ENCODE results near the gene SH3PXD2B. TPM values are rescaled to one million over a fixed set of nuclear protein-coding genes. Genes with fewer than 3 reads are reported as not detected.
"Not testable (repeated sequence)": the region's sequence is repeated elsewhere in the genome, so short reads cannot be mapped to it uniquely, and the experiment has no call there.

SH3PXD2B gene
- polyA plus RNA-seq, 1 donor, result 33.0 TPM

DNA sequence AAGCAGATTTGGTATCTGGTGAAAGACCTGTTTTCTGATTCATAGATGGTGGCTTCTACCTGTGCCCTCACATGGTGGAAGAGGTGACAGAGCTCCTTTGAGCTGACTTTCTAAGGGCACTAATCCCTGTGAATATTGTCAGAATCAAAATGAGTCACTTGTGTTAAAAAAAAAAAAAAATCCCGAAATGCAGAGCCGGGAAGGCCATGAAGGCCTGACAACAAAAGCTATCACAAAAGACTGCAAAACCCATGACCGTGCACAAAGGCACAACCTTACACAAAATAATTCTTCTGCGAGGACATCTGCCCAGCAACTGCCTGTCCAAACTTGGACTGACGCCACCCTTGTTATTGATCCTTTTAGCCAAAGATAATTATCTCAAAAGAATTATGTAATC, 151.2 kb downstream of the SH3PXD2B start:
- DNase-seq, result no peak

DNA sequence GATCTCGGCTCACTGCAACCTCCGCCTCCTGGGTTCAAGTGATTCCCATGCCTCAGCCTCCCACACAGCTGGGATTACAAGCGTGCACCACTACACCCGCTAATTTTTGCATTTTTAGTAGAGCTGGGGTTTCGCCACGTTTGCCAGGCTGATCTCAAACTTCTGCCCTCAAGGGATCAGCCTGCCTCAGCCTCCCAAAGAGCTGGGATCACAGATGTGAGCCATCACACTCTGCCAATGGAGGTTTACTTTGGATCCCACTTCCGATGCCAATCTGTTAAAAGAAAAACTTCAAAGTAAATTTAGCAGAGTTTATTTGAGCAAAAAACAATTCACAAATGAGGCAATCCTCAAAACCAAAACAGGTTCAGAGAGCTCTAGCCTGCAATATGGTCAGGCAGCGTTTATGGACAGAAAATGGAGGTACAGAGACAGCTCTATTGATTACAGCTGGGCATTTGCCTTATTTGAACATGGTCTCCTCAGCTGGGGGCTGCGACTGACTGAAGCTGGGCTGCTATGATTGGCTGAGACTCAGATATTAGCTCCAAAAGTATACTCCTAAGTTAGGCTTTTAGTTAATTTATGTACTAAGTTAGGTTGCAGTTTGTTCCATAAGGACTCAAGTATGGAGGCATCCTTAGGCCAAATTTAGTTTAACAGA, 152.1 kb downstream of the SH3PXD2B start:
- DNase-seq, result no peak

DNA sequence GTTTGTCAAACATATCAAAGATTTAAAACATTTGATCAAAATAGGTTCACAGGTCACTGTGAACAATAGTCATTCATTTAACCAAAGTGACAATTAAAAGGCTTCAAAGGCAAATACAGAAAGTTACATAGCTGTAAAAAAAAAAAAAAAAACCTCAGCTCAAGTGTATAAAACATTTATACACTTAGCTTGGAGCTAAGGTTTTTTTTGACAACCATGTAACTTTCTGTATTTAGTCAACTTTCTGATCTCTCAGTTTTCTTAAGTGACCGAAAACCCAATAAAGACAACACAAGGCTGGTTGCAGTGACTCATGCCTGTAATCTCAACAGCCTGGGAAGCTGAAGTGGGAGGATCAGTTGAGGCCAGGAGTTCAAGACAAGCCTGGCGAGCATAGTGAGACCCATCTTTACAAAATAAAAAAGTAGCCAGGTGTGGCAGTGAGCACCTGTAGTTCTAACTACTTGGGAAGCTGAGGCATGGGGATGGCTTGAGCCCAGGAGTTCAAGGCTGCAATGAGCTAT, 154.3 kb downstream of the SH3PXD2B start:
- DNase-seq, result no peak

DNA sequence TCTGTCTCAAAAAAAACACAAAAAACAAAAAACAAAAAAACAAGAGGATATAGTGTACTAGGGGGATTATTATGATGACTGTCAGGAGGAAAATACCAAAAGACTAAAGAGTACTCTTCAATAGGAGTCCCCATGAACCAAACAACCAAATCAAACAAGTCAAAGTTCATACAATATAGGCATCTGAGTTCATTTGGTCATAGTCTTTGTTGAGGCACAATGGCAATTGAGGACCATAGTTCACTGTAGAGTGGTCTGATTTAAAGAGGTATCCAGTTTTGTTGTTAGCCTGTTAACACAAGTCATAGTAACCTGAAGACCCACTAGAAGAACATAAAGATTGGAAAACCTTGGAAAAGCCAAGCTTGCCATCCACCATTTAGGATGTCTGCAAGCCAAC, 159.5 kb downstream of the SH3PXD2B start:
- no peak for DNase-seq

DNA sequence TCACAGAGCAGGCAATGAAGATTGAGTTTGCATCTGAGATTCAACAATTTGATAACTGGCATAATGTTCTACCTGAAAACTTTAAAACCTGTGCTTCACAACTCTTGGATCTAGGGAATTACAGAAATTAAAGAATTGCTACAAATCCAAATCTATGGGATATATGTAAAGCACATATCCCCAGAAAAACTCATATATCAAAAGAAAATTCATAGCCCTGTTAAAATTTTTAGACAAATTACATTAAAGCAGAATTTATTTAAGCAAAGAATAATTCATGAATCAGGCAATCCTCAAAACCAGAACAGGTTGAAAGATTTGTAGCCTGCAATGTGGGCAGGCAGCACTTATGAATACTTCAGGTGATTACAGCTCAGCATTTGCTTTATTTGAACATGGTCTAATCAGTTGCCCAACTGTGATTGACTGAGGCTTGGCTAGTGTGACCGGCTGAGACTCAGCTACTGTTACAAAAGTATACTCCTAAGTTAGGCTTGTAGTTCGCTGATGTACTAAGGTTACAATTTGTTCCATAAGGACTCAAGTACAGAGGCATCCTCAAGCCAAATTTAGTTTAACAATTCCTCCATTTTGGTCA, 160.5 kb downstream of the SH3PXD2B start:
- DNase-seq, result no peak

DNA sequence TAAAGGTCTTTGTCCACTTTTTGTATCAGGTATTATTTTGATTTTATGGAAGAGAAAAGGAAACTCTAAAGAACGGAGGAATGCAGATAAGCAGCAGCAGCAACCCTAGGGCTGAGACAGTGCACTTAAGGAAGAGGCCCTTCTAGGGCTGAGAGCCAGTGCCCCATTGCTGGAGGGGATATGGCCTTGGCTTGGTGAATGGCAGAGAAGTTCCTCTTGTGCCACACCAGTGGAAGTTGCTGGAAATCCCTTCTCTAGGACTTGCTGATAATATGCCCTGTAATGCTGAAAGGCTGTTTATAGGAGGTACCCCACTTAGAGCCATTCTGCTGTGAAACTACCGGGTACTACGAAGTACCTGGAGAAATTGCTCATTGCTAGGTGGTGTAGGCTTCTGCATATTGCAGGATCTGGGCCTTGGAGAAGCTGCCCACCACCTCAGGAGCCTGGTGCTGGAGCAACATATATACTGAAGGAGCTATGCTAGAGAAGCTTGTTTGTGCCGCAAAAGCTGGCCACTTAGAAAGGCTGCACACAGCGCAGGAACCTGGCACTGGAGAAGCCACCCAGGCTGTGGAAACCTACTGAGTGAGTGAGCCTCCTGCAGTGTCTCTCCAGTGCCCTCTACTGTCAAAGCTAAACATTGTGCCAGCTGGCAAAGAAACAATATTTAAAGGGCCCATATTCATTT, 161.1 kb downstream of the SH3PXD2B start:
- peak; percentile 61 for DNase-seq

DNA sequence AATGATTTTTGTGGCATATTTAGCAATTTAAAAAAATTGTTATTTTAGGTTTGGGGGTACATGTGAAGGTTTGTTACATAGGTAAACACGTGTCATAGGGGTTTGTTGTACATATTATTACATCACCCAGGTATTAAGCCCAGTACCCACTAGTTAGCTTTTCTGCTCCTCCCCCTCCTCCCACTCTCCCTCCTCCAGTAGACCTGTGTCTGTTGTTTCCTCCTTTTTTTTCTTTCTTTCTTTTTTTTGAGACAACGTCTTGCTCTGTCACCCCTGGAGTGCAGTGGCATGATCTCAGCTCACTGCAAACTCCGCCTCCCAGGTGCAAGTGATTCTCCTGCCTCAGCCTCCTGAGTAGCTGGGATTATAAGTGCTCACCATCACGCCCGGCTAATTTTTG, 162.5 kb downstream of the SH3PXD2B start:
- DNase-seq, result not testable (repeated sequence)

DNA sequence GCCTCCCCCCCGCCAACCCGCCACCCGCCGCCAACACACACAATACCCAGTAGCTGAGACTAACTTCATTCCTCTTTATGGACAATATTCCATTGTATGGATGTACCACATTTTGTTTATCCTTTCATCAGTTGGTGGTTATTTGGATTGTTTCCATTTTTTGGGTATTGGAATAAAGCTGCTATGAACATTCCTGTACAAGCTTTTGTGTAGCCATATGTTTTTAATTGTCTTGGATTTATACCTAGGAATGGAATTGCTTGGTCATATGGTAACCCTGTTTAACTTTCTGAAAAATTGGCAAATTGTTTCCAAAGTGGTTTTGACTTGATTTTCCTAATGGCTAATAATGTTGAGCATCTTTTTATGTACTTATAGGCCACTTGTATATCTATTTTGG, 165.9 kb downstream of the SH3PXD2B start:
- no peak for DNase-seq

DNA sequence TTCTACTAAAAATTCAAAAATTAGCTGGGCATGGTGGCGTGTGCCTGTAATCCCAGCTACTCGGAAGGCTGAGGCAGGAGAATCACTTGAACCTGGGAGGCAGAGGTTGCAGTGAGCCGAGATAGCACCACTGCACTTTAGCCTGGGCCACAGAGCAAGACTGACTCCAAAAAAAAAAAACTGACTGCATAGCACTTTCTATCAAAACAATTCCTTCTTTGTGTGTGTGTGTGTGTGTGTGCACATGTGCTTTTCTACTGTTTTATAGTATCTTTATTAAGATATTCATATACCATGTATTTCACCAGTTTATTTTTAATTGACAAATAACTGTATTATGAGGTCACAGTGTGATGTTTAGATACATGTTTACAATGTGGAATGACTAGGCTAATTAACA, 167.2 kb downstream of the SH3PXD2B start:
- DNase-seq, result not testable (repeated sequence)

DNA sequence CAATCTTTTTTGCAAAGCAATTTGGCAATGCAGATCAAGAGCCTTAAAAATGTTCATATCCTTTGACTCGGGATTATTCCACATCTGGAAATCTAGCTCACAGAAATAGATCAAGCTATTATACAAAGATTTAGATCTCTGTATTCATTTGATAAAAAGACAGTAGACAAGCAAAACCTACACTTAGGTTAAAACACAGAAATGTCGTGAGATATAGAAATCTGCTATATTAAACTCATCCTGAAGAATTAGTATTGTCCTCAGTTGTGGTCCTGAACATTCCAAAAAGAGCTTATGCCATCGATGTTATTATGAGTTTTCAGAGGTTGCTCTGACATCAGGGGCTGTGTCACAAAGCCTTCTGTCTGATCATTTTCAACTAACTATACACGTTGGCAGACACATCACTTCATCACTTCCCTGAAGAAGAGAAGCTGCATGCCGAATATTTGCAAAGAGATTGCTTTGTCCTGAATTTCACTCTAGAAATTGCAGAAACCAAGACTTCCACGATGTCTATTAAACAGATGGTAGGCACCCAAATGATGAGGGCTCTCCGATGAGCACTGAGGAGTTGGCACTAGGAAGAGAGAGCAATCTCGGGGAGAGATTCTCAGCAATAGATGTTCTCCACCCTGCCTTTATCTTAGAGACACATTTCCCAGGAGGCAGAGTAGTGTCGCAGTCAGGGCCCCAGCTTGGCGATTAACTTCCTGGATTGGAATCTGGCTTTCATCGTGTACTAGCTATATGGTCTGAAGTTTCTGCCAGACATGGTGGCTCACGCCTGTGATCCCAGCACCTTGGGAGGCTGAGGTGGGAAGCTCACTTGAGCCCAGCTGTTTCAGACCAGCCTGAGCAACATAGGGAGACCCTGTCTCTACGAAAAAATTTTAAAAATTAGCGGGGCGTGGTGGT, 168.8 kb downstream of the SH3PXD2B start:
- DNase-seq, result no peak

DNA sequence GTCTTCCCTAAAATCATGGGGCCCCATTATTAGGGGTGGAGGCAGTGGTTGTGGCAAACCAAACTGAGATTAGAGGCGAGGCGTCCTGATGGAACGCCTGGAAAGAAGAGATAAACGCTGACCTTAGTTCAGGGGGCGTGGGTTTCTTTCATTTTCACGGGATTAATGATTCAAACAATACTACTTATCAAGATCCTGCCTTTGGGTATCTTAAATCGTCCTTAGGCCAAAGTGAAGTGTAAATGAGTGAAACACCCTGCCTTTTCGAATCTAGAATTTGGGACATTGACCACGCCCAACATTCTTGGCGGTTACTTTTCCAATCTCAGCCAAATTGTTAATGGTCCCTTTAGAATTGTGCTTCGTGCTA, 169.7 kb downstream of the SH3PXD2B start:
- DNase-seq, result peak; percentile 32

DNA sequence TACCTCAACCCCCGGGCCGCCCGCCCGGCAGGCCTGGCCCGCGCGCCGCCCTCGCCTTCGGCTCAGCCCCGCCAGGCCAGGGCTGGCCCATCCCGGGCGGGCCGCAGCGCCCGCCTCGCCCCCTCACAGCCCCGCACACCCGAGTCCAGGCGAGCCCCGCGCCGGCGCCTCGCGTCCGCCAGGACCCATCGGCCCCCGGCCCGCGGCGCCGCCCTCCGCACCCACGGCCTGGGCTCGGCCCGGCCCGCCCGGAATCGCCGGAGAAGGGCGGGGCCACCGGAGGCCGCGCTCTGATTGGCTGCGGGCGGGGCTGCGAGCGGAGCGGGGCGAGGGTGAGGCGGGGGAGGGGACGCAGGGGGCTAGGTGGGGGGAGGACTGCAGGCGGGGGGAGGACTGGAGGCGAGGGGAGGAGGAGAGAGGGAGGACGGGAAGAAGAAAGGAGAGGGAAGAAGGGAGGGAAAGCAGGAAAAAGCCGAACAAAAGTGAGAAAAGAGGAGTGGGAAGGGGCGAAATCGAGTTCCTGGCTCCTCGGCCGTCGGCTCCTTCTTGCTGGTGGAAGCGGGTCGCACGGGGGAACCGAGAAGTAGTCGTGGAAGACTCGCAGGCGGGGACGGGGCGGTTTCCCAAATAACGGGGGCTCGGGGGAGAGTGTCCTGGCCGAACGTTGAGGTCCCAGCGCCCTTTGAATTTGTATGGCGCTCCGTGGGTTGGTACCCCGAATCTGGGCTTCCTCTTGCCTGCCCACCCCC, 170.3 kb downstream of the SH3PXD2B start:
- peak; percentile 88 for DNase-seq

DNA sequence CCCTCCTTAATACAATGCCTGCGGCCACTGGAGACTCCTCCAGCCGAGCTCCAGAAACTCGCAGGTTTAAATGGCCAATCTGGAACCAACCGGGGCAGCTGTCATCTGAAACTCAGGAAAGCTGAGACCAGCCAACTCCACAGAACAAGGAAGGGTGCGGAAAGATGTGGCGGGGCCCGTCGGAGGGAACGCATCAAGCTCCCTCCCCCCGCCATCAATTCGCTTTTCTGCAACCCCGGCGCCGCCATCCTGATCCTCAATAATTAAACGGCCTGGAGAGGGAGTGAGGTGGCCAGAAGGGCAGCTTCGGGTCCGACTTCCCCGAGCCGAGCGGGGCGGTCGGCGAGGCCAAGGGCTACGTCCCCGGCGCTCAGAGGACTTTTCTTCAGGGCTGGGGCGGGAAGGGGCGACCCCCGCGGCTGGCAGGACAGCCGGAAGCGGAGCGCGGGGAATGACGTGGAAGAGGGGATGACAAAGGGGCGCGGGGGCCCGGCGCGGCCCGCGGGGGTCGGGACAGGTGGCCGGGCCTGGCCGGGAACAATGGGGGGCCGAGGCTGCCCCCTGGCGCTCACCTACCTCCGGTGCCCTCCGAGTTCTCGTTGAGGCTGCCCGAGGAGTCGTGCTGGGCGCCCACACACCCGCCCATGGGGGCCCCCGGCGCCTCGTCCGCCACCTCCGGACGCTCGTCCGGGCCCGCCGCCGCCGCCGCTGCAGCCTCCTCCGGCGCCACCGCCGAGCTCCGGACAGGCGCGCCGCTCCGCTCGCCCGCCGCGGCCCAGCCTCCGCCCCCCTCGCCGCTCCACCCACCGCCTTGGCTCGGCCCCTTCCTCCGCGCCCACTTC, 171.1 kb downstream of the SH3PXD2B start, which contains the start of gene UBTD2:
UBTD2 (minus strand) TSS at position 745 of the 842 bp plus-strand sequence; CDS start at position 646, 99 bp downstream.
- DNase-seq, result peak; percentile 70

DNA sequence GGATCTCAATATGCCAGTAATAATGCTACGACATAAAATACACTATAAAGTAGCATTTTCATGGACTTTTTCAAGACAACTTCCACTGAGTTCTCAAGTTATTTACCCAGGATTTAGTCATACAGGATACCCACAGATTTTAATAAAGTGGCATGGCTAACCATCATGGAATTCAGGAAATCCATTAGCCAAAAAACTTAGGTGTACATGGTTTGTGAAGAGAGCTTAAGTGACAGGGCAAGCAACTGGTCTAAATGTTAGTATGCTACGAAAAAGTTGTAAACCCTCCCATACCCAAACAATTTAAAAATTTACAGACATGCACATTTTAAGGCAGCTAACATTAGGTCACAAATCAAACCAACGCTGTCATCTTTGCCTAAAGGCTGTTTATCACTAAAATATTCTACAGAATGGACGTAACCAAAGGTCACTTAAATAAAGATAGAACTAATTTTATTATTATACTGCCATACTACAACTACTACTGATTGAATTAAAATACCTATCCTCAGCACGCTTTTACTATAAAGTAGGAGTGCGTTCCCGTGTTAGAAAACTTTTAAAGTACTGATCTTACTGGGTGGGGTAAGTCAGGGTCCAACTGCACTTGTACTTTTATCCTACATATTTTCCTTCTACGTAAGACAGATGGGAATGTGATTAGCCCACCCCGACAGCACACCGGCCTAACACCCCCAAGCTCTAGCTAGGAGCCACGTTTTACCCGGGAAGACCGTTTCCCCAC, 171.9 kb downstream of the SH3PXD2B start:
- DNase-seq, result no peak

DNA sequence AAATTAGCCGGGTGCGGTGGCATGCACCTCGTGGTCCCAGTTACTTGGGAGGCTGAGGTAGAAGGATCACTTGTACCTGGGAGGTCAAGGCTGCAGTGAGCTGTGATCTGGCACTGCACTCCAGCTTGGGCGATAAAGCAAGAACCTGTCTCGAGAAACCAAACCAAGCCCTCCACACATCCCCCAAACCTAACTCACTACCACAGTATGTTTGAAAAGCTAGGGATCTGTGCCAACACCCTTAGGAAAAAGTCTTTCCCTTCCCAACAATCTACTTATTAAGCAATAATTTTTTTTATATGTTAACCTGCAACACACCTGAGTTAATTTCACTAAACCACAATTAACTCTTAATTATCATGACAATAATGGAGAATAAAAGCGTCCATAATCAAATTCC, 173.0 kb downstream of the SH3PXD2B start:
- DNase-seq, result no peak

DNA sequence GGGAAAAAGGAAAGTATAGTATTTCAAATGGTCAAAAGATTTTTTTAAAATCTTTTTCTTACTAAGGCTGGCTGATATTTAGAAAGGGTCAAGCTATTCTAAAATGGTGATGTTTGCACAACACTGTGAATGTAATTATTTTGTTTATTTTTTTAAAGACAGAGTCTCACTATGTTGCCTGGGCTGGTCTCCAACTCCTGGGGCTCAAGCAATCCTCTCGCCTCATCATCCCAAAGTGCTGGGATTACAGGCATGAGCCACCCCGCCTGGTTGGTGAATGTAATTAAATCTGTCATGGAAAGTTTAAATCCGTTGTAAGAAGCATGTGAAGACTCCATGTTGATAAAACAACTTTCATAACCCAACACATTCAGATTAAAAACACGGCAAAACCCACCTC, 173.4 kb downstream of the SH3PXD2B start:
- no peak for DNase-seq

DNA sequence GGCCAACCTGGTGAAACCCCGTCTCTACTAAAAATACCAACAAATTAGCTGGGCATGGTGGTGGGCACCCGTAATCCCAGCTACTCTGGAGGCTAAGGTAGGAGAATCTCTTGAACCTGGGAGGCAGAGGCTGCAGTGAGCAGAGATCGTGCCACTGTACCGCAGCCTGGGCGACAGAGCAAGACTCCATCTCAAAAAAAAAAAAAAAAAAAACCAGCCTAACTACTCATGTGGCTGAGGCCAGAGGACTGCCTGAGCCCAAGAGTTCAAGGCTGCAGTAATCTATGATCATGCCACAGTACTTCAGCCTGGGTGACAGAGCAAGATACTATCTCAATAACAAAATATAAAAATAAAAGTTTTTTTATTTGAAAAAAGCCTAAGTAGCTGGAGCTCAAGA, 174.0 kb downstream of the SH3PXD2B start:
- DNase-seq, result no peak

DNA sequence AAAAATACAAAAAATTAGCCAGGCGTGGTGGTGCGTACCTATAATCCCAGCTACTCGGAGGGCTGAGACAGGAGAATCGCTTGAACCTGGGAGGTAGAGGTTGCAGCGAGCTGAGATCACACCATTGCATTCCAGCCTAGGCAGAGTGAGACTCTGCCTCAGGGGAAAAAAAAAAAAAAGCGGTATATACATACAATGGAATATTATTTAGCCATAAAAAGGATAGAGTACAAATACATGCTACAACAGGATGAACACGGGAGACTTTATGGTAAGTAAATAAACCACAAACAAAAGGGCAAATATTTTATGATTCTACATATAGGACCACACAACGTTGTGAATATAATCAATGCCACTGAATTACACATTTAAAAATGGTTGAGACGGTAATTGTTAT, 176.0 kb downstream of the SH3PXD2B start:
- DNase-seq, result no peak

DNA sequence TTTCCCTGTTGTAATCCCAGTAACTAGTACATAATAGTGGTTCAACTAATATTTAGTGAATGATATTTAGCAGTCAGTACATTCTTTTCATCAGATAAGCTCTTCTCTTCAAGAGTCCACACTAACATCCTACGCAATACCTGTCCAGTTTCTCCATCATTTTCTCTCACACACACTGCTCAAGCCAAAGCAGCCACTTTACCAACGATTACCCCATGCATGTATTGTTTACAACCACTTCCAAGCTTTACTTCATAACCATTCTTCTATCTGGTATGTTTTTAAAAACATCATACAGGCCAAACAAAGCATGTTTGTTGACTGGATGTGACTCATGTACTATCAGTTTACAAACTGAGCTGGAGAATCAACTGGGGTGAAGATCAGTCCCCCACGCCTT, 178.1 kb downstream of the SH3PXD2B start:
- DNase-seq, result no peak
